GM19438 (cell line): ENCODE measurements around the gene CLDN14.
"Not testable (repeated sequence)": the region's sequence is repeated elsewhere in the genome, so short reads cannot be mapped to it uniquely, and the experiment has no call there.

ENCODE experiments used
- ATAC-seq: cut with Tn5 transposase; IDR thresholded peaks from one replicate; pipeline ENCODE4 v1.9.1; 2021; ENCODE audit warnings: low read depth; ENCODE audit not compliant: unreplicated experiment

CLDN14 gene

DNA sequence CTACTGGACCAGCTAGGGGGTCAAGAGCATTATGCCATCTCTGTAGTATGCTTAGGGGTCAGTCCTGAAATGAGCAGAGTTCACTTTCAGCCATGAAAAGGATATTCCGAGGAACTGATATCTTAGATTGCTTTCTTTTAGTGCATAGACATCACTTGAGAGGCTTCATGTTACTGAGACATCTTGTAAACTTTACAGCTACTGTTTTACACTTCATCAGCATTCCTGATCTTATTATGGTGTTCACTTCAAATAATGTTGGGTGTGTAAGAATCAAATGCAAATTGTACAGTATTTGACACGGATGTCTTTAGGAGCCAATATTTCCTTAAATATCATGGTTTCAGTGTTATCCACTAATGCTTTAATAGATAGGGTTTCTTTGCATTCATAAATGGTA lies 22.4 kb upstream of the CLDN14 start:
- ATAC-seq = no peak

GRCh38 chr21:36501589-36501892 lies 21.6 kb upstream of the CLDN14 start:
- no peak for ATAC-seq

DNA sequence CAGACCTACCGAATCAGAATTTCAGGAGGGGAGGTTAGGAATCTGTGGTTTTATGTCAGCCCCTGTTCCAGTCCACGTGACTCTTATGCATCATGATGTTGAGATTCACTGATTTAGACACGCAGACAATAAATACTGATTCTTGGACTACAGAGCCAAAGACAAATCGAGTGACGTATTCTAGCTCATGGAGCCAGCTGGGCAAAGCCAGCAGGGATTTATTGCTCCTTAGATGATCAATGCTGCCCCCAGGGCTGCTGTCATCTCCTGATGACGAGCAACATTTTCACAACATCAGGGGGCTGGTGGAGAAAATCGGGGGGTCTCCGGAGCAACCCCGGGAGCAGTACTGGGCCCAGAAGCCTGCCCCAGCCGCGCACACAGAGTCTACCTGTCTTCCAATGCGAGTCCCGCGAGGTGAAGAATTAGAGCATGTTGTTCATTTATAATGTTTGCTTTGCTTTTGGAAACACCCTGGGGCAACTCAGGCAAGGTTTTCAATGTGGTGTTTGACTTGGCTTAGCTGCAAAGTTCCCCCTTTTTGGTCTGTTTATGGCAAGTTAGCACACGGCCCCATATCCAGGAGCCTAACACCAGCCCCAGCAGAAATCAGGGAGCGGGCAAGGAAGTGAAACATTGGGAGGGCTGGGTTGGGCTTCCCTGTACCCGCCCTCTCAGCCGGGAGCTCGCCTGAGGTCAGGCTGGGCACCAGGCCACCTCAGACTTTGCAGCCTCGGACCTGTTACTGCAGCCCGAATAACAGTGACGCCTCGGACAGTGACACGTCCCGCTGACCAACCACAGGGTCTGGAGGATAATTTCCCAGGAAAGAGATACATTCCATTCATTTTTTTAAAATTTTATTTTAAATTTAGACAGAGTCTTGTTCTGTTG lies 19.9 kb upstream of the CLDN14 start:
- ATAC-seq = no peak

GRCh38 chr21:36494557-36494956 lies 14.6 kb upstream of the CLDN14 start:
- no peak for ATAC-seq

- ATAC-seq = no peak
These were observed 11.4 kb upstream of the CLDN14 start for GRCh38 chr21:36491209-36491910.

DNA sequence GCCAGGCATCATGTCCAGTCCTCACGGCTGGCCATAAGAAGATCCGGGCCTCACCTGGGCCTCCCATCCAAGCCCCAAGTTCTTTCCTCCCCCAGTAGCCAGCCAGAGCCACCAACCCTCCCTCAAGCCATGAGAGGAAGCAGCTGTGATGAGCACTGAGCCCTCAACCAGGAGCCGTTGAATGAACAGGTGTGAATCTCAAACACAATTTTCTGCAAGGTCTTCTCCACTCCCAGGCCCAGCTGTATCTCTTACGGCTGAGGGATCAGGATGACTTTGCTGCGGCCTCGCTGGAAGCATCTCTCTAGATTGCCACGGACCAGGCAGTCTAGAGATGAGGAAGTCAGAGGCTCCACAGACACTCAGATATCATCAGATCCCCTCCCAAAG lies 9.8 kb upstream of the CLDN14 start:
- ATAC-seq = no peak

GRCh38 chr21:36489103-36489775 lies 9.3 kb upstream of the CLDN14 start:
- ATAC-seq = no peak

GRCh38 chr21:36487641-36488307 lies 7.9 kb upstream of the CLDN14 start:
- ATAC-seq = no peak

- no peak for ATAC-seq
These were observed 6.3 kb upstream of the CLDN14 start for GRCh38 chr21:36486246-36486645.

DNA sequence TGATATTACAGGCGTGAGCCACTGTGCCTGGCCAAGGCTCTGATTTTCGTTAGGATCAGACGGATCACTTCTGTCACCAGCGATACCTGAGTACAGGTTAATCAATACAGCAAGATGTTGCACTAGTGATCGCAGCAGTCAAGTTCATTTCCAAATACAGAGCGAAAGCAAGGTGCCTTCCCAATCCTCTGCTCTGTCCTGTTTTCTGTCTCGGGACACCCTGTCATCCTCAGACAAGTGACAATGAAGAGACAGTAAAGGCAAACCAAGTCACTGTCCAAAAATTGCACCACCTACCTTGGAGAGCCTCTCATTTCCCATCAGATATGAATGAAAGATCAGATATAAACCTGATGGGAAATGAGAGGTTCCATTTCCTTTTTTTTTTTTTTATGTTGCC lies 5.6 kb upstream of the CLDN14 start:
- ATAC-seq = no peak

GRCh38 chr21:36483095-36483494 lies 3.2 kb upstream of the CLDN14 start:
- no peak for ATAC-seq

GRCh38 chr21:36482673-36483072 lies 2.8 kb upstream of the CLDN14 start:
- ATAC-seq = no peak

- ATAC-seq = no peak
These were observed 2.3 kb upstream of the CLDN14 start for GRCh38 chr21:36482181-36482580.

DNA sequence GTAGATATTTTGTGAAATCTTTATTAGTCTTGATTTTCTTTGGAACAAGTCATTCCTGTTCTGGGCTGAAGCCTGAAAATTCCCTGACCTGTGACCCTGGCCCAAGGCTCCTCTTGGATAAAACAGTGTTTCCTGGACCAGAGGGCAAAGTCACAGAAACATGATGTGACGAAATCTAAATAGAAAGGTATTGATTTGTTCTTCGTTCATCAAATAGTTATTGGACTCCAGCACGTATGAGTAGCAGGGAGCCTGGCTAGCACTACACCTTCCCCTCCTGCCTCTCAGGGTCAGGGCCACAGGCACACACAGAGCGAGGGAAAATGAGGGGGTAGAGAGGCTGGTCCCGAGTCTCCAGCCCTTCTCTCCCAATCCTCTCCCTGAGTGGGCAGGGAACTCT lies 1.7 kb upstream of the CLDN14 start:
- ATAC-seq = no peak

DNA sequence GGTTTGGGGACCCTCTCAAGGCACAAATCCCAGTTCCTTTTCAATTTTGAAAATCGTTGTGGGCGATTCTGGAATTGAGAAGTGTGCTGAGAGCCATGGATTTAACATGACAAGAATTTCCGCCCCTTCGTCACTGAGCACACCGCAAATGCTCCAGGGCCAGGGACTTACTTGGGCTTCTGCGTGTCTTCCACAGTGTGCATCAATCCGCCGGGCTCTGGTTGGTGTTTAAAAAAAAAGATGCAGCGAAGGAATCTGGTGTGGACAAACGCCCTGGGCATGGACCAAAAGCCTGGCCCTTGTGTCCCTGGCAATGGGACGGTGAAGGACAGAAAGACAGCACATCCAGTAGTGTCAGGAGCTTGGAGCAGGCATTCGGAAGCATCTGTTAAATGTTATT lies 696 bp upstream of the CLDN14 start:
- ATAC-seq = no peak

DNA sequence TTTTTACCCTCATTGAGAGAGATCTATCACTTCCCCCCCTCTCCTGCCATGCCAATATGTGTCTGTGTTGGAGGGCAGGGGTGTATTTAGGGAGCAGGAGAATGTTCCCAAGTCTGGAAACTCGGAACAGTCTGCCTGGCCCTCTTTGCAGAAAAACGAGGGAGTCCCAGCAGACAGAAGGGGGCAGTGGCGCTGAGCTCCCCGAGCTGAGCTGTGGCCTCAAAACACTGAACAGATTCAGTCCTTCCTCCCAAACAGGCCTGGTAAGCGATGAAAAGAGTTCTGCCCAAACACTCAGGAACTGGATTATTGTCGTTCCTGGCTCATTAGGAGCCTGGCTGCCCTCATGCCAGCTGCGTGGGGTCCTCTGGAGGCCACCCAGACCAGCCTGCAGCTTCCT lies 981 bp downstream of the CLDN14 start:
- ATAC-seq = no peak

DNA sequence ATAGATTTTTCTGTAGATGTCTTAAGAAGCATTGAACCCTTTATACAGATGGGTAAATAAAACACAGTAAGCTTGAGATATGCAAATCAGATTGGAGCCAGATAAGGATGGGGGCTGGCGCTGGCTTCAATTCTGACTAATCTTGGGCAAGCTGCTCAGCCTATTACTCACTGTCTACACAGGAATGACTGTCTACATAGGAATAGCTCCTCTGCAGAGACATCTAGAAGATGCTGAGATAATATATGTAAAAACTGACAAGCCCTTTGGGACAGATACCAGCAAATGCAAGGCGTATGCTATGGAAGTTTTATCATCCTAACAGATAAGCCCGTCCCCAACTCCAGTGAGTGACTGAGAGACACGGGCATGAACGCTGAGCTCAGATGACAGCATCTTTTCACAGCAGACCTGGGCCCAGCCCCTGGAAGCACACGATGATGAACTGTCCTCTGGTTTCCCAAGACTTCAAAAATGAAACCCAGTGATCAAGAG lies 1.7 kb downstream of the CLDN14 start:
- no peak for ATAC-seq

GRCh38 chr21:36477559-36477958 lies 2.4 kb downstream of the CLDN14 start:
- no peak for ATAC-seq

DNA sequence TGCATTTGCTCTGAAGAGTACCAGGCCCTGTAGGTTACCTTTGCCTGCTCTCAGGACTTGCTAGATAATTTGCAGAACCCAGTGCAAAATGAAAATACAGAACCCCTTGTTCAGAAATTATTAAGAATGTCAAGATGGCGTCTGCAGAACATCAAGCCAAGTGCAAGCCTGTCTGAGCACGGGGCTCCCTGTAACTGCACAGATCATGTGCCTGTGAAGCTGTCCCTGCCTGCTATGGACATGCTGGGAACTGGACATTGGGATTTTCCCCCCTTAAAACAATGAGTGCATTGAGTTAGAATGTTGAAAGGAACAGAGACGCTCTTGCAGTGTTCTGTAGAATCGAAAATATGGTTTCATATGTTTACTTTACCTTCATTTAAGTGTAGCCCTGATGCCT lies 2.9 kb downstream of the CLDN14 start:
- no peak for ATAC-seq

DNA sequence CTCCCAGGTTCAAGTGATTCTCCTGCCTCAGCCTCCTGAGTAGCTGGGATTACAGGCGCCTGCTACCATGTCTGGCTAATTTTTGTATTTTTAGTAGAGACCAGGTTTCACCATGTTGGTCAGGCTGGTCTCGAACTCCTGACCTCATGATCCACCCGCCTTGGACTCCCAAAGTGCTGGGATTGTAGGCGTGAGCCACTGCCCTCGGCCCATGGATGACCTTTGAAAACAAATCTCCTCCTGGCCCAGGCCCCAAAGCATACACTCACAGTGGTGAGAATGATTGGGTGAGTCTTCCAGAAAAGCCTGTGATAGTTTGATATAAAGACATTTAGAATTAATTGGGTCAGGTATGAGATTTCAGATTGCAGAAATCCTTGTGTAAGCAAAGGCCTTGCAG lies 3.4 kb downstream of the CLDN14 start:
- ATAC-seq = not testable (repeated sequence)

DNA sequence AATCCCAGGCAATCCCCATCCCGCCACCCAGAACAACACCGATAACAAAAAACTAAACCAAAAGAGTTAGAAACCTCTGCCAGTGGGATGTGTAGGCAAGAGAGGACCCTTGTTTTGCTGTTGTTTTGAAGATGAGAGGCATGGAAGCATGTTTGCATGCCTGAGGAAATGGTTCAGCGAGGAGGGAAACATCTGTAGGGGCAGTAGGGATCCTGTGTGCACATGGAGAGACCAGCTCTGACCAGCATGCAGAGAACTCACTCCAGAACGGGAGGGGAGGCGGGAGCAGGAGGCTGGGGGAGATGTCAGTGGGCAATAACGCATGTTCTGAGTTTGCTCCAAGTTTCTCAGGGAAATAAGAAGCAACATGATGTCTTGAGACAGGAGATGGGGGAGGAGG lies 5.3 kb downstream of the CLDN14 start:
- no peak for ATAC-seq
